ENCODE measurements around the gene ATP10B. TPM values are rescaled to one million over a fixed set of nuclear protein-coding genes. Genes with fewer than 3 reads are reported as not detected.

The ATP10B gene
- total RNA-seq, 1 donor from 2014 or later = not detected

GRCh38 chr5:160555971-160556631, 295.9 kb downstream of the ATP10B start:
- intact Hi-C loops (cut with micrococcal nuclease) = no loop called here

- intact Hi-C loops (cut with micrococcal nuclease) = no loop called here
Observed at GRCh38 chr5:160555581-160555970, 296.4 kb downstream of the ATP10B start.

- intact Hi-C loops (cut with micrococcal nuclease) = no loop called here
Observed at GRCh38 chr5:160550075-160550474, 301.9 kb downstream of the ATP10B start.

GRCh38 chr5:160548949-160549645, 302.9 kb downstream of the ATP10B start:
- intact Hi-C loops (cut with micrococcal nuclease) = no loop called here

GRCh38 chr5:160547872-160548271, 304.1 kb downstream of the ATP10B start:
- intact Hi-C loops (cut with micrococcal nuclease) = no loop called here

- intact Hi-C loops (cut with micrococcal nuclease) = no loop called here
Observed at GRCh38 chr5:160547061-160547460, 304.9 kb downstream of the ATP10B start.

- intact Hi-C loops (cut with micrococcal nuclease) = no loop called here
Observed at GRCh38 chr5:160545832-160546231, 306.2 kb downstream of the ATP10B start.

GRCh38 chr5:160543395-160543794, 308.6 kb downstream of the ATP10B start:
- intact Hi-C loops (cut with micrococcal nuclease) = no loop called here

GRCh38 chr5:160542840-160543239, 309.2 kb downstream of the ATP10B start:
- intact Hi-C loops (cut with micrococcal nuclease) = no loop called here

- intact Hi-C loops (cut with micrococcal nuclease) = no loop called here
Observed at GRCh38 chr5:160542281-160542680, 309.7 kb downstream of the ATP10B start.

- intact Hi-C loops (cut with micrococcal nuclease) = no loop called here
Observed at GRCh38 chr5:160539431-160539830, 312.6 kb downstream of the ATP10B start.

GRCh38 chr5:160537940-160538339, 314.1 kb downstream of the ATP10B start:
- intact Hi-C loops (cut with micrococcal nuclease) = no loop called here

- intact Hi-C loops (cut with micrococcal nuclease) = no loop called here
Observed at GRCh38 chr5:160537116-160537515, 314.9 kb downstream of the ATP10B start.

GRCh38 chr5:160534914-160535313, 317.1 kb downstream of the ATP10B start:
- intact Hi-C loops (cut with micrococcal nuclease) = no loop called here

- intact Hi-C loops (cut with micrococcal nuclease) = no loop called here
Observed at GRCh38 chr5:160534125-160534524, 317.9 kb downstream of the ATP10B start.

GRCh38 chr5:160525471-160526261, 326.3 kb downstream of the ATP10B start:
- intact Hi-C loops (cut with micrococcal nuclease) = no loop called here

- intact Hi-C loops (cut with micrococcal nuclease) = no loop called here
Observed at GRCh38 chr5:160524827-160525226, 327.2 kb downstream of the ATP10B start.

GRCh38 chr5:160523502-160524163, 328.4 kb downstream of the ATP10B start:
- intact Hi-C loops (cut with micrococcal nuclease) = no loop called here

- intact Hi-C loops (cut with micrococcal nuclease) = no loop called here
Observed at GRCh38 chr5:160521392-160521663, 330.7 kb downstream of the ATP10B start.

GRCh38 chr5:160520609-160521391, 331.2 kb downstream of the ATP10B start:
- intact Hi-C loops (cut with micrococcal nuclease) = no loop called here

Measured in T-helper 2 cell treated with Interferon-gamma antibody and Interleukin-4, amounts not matched to agents 100 ng/mL and 5 ng/mL, for 36 hours (primary cell).